HG03565 (cell line): ENCODE data around the gene PRSS27.
A peak's percentile ranks its signal among the peaks of the same experiment; 100 is the strongest.

Experiments used
- ATAC-seq: cut with Tn5 transposase; IDR thresholded peaks from one replicate; pipeline ENCODE4 v1.9.1; 2021; ENCODE audit warnings: mild to moderate bottlenecking, moderate library complexity; ENCODE audit not compliant: unreplicated experiment

The PRSS27 gene

GRCh38 chr16:2752035-2752849, 32.2 kb upstream of the PRSS27 start, which contains the start of gene SRRM2:
TSS of gene SRRM2 (plus strand) at chr16:2752638. CDS start at chr16:2756365, 3,727 bp downstream.
- ATAC-seq: peak; percentile 75

- no peak for ATAC-seq
Observed at GRCh38 chr16:2751577-2752034, 31.6 kb upstream of the PRSS27 start.

GRCh38 chr16:2749936-2750335, 29.9 kb upstream of the PRSS27 start:
- no peak for ATAC-seq

GRCh38 chr16:2749476-2749875, 29.5 kb upstream of the PRSS27 start:
- no peak for ATAC-seq

GRCh38 chr16:2748757-2749455, 28.9 kb upstream of the PRSS27 start:
- no peak for ATAC-seq

GRCh38 chr16:2745961-2746360, 25.9 kb upstream of the PRSS27 start:
- no peak for ATAC-seq

- no peak for ATAC-seq
Observed at GRCh38 chr16:2745116-2745890, 25.3 kb upstream of the PRSS27 start.

- no peak for ATAC-seq
Observed at GRCh38 chr16:2744711-2745110, 24.7 kb upstream of the PRSS27 start.

- ATAC-seq: no peak
Observed at GRCh38 chr16:2743007-2743810, 23.2 kb upstream of the PRSS27 start.

- ATAC-seq: no peak
Observed at GRCh38 chr16:2742323-2743006, 22.4 kb upstream of the PRSS27 start.

- ATAC-seq: no peak
Observed at GRCh38 chr16:2741168-2741567, 21.1 kb upstream of the PRSS27 start.

- ATAC-seq: no peak
Observed at GRCh38 chr16:2740476-2740875, 20.5 kb upstream of the PRSS27 start.

GRCh38 chr16:2739625-2740430, 19.8 kb upstream of the PRSS27 start:
- no peak for ATAC-seq

GRCh38 chr16:2738615-2739014, 18.6 kb upstream of the PRSS27 start:
- ATAC-seq: no peak

- ATAC-seq: no peak
Observed at GRCh38 chr16:2737895-2738418, 17.9 kb upstream of the PRSS27 start.

- no peak for ATAC-seq
Observed at GRCh38 chr16:2737238-2737605, 17.2 kb upstream of the PRSS27 start.

- ATAC-seq: no peak
Observed at GRCh38 chr16:2736476-2737237, 16.6 kb upstream of the PRSS27 start.

- ATAC-seq: no peak
Observed at GRCh38 chr16:2734844-2735515, 15.0 kb upstream of the PRSS27 start.
